Chondrocyte (in vitro differentiated cells): Measurements from ENCODE around the gene GASK1B. TPM values are rescaled to one million over a fixed set of nuclear protein-coding genes. Genes with fewer than 3 reads are reported as not detected.

ENCODE experiments used
- DNase-seq: peaks from one replicate; pipeline ENCODE4 v3.0.0; 2021; ENCODE audit warnings: mixed read lengths, low spot score
- H3K27ac Mint-ChIP-seq: one replicate; pipeline ENCODE4 v1.8.0; 2021; ENCODE audit warnings: mild to moderate bottlenecking, moderate library complexity, mixed read lengths; ENCODE audit not compliant: unreplicated experiment
- H3K27me3 Mint-ChIP-seq: 2 replicates; pipeline ENCODE4 v1.8.0; 2021; ENCODE audit warnings: low read depth, mixed read lengths
- H3K36me3 Mint-ChIP-seq: 2 replicates; pipeline ENCODE4 v1.8.0; 2021; ENCODE audit warnings: low read depth, mixed read lengths
- H3K4me1 Mint-ChIP-seq: 2 replicates; pipeline ENCODE4 v1.8.0; 2021; ENCODE audit warnings: low read depth, mild to moderate bottlenecking, mixed read lengths
- H3K4me3 Mint-ChIP-seq: one replicate; pipeline ENCODE4 v1.8.0; 2021; ENCODE audit warnings: mild to moderate bottlenecking, moderate library complexity, mixed read lengths; ENCODE audit not compliant: unreplicated experiment
- H3K9me3 Mint-ChIP-seq: 2 replicates; pipeline ENCODE4 v1.8.0; 2021; ENCODE audit warnings: low read depth, mixed read lengths
- total RNA-seq: library from RNA; stranded (reverse); gene quantifications from 3 replicates; pipeline ENCODE4 v1.2.1, GENCODE V29; 2021
- TF ChIP-seq, protein P1 (sequence below): fragments of 200-600 bp; sonication (generic); IDR thresholded peaks from 2 replicates; pipeline ENCODE4 v1.5.0; 2021; ENCODE audit warnings: antibody characterized with exemption, mild to moderate bottlenecking, moderate library complexity

GASK1B gene
- total RNA-seq, 1 donor from 2014 or later: 37.6 TPM

DNA sequence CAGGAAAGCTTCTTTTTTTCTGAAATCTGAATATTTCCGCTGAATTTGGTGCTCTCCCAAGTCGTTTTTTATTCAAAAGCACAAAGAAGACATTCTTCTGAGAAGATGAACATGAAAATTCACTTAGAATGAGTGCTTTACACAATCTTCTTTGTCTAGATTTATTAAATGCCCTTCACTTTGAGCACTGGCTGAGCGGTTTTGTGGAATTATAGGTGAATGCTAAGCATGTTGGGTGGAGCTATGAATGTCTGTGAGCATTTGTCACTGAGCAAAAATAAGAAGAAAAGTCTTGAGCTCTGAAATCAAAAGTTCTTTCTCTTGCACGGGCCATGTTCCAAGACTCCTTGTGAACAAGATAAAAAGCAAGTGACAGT lies 13.1 kb downstream of the GASK1B start:
- no peak overlapping the region for H3K4me3 Mint-ChIP-seq
- H3K36me3 Mint-ChIP-seq: peaks cover 2% of the 10 kb centered on the region
- peaks cover 78% of the 10 kb centered on the region for H3K4me1 Mint-ChIP-seq
- peak overlapping the region; percentile 80 for H3K27ac Mint-ChIP-seq
- no peaks in the 10 kb centered on the region for H3K27me3 Mint-ChIP-seq
- DNase-seq: no peak
- TF ChIP-seq, protein P1, sequence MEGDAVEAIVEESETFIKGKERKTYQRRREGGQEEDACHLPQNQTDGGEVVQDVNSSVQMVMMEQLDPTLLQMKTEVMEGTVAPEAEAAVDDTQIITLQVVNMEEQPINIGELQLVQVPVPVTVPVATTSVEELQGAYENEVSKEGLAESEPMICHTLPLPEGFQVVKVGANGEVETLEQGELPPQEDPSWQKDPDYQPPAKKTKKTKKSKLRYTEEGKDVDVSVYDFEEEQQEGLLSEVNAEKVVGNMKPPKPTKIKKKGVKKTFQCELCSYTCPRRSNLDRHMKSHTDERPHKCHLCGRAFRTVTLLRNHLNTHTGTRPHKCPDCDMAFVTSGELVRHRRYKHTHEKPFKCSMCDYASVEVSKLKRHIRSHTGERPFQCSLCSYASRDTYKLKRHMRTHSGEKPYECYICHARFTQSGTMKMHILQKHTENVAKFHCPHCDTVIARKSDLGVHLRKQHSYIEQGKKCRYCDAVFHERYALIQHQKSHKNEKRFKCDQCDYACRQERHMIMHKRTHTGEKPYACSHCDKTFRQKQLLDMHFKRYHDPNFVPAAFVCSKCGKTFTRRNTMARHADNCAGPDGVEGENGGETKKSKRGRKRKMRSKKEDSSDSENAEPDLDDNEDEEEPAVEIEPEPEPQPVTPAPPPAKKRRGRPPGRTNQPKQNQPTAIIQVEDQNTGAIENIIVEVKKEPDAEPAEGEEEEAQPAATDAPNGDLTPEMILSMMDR: no peak
- H3K9me3 Mint-ChIP-seq: peaks cover 5% of the 10 kb centered on the region

DNA sequence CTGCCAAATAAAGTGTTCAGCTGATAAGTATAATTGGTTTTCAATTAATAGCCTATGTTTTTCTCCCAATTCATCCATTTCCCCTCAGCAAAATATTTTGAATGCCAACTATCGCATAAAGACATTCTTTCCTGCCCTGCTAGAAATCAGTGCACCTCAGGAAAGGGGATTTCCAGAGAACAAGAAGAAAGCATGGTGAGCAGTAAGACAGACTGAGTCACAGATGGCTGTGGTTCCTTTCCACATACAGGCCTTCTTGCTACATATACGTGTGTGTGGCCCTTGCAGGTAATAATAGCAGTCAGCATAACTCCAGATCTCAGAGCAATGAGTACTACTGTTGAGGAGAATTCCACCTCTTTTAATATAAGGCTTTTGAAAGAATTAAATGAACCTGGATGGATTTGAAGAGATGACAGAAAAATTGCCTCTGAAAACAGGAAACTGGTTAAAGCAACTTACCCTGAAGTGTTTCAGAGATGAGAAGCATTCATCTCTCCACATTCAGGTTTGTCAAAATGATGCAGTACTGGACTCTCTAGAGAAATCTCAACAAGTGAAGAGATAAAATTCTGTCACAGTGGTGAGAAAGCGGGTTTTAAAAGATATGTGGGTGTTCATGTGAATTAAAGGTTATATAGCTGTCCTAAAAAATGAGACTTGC lies 13.6 kb downstream of the GASK1B start:
- Mint-ChIP-seq H3K27ac (peak overlapping the region; percentile 80), H3K4me3 (no peak overlapping the region), H3K4me1 (peaks cover 72% of the 10 kb centered on the region), H3K27me3 (no peaks in the 10 kb centered on the region), H3K9me3 (peaks cover 5% of the 10 kb centered on the region), H3K36me3 (peaks cover 5% of the 10 kb centered on the region)
- no peak for DNase-seq
- TF ChIP-seq, protein P1: no peak

DNA sequence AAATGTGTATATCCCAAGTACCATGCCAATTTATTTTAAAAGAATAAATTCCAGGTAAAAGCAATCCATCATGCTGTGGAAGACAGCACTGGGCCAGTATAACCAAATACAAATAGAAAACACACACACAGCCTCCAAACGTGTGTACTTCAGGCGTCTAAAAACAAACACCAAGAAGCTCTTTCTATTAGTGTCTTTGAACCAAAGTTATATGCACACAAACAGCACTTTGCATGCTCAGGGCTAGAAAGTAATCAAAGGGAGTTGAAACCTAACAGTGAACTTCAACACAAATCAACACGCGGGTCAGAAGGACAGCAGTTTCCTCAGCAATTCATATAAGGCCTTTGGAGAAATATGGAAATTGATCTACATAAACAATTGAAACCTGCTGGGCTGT lies 15.4 kb downstream of the GASK1B start:
- Mint-ChIP-seq H3K4me3 (no peak overlapping the region), H3K4me1 (peaks cover 61% of the 10 kb centered on the region), H3K36me3 (peaks cover 18% of the 10 kb centered on the region), H3K27ac (no peak overlapping the region), H3K9me3 (peaks cover 6% of the 10 kb centered on the region), H3K27me3 (no peaks in the 10 kb centered on the region)
- DNase-seq: no peak
- TF ChIP-seq, protein P1: no peak

DNA sequence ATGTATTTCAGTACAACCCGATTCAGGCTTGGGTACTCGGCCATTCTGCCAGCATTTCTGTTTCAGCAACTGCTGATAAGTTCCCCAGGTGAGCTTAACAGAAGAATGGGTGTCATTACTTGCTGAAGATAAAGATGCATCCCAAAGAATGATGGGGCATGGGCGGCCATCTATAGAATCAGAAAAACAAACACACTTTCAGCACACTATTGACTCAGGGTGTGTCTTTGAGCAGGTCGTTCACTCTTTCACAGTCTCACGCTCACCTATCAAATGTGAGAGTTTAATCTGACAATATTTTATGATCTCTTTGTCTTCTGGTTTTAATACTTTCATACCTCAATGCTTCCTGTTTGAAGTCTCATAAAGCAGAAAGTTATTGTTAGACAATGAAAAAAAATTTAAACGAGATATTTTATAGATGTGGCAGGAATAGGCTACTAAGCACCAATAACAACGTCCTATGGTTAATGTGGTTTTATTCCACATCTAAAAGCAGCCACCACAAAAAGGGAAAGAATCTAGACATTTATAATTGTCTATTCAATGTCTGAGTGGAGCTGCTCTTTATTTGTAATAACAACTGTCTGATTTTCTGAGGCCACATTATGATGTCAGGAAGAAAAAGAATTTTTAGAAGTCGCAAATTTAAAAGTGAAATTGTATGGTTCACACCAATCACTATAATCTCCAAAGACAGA lies 17.0 kb downstream of the GASK1B start:
- DNase-seq: no peak
- Mint-ChIP-seq H3K27me3 (no peaks in the 10 kb centered on the region), H3K4me1 (peaks cover 47% of the 10 kb centered on the region), H3K4me3 (no peak overlapping the region), H3K27ac (peak overlapping the region; percentile 56), H3K36me3 (peaks cover 31% of the 10 kb centered on the region), H3K9me3 (peaks cover 13% of the 10 kb centered on the region)
- TF ChIP-seq, protein P1: no peak

DNA sequence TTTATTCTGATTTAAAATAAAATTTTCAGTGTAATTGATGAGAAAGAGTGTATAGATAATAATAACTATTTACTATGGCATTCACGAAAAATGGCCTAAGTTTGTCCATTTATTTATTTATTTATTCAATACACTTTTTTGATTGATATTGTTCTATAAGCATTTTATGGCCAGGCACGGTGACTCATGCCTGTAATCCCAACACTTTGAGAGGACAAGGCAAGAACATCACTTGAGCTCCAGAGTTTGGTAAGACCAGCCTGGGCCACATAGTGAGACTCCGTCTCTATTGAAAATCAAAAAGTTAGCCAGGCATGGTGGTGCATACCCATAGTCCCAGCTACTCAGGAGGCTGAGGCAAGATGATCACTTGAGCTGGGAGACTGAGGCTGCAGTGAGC lies 25.7 kb downstream of the GASK1B start:
- Mint-ChIP-seq H3K27ac (no peak overlapping the region), H3K36me3 (peaks cover 16% of the 10 kb centered on the region), H3K9me3 (peaks cover 4% of the 10 kb centered on the region), H3K27me3 (no peaks in the 10 kb centered on the region), H3K4me1 (peaks cover 10% of the 10 kb centered on the region), H3K4me3 (no peak overlapping the region)
- DNase-seq: no peak
- TF ChIP-seq, protein P1: no peak
